Bronchial epithelial cell (primary cell): Measurements from ENCODE around the gene UFSP2. TPM values are rescaled to one million over a fixed set of nuclear protein-coding genes. Genes with fewer than 3 reads are reported as not detected.
A peak's percentile ranks its signal among the peaks of the same experiment; 100 is the strongest.
"Not testable (repeated sequence)": the region's sequence is repeated elsewhere in the genome, so short reads cannot be mapped to it uniquely, and the experiment has no call there.

Source experiments
- DNase-seq: peaks from one replicate; pipeline ENCODE4 v3.0.0-alpha.2; 2010; ENCODE audit warnings: low read depth
- FAIRE-seq: peaks from 2 replicates; lab custom pipeline; 2011; peaks lifted over from hg19 to GRCh38; lab: Jason Lieb, UNC
- H3K27me3 ChIP-seq: 2 replicates; pipeline ENCODE4 v1.5.1; 2011; ENCODE audit warnings: low read length; ENCODE audit not compliant: control insufficient read depth, insufficient read depth
- H3K36me3 ChIP-seq: 2 replicates; pipeline ENCODE4 v1.5.1; 2011; ENCODE audit warnings: low read length; ENCODE audit not compliant: control insufficient read depth, insufficient read depth
- H3K4me3 ChIP-seq: 2 replicates; pipeline ENCODE4 v1.5.1; 2011; ENCODE audit warnings: mild to moderate bottlenecking, low read depth, low read length, control low read depth
- CTCF ChIP-seq: IDR thresholded peaks from 2 replicates; pipeline ENCODE4 v1.5.1; 2011; ENCODE audit warnings: mild to moderate bottlenecking, moderate library complexity, low read length, control low read depth, inconsistent platforms; ENCODE audit not compliant: insufficient read depth, severe bottlenecking
- total RNA-seq: library from RNA; depleted of rRNA; stranded (reverse); fragments of >200 nt; gene quantifications from 2 replicates; pipeline ENCODE4 v1.2.1, GENCODE V29; 2014

UFSP2 gene
- total RNA-seq, 1 donor from 2014 or later, result 29.2 TPM

- TF ChIP-seq CTCF, result no peak
- DNase-seq, result no peak
Observed at GRCh38 chr4:185374027-185374426, 51.7 kb downstream of the UFSP2 start.

GRCh38 chr4:185371702-185372101, 54.1 kb downstream of the UFSP2 start:
- H3K36me3 ChIP-seq, result peaks cover 2% of the 10 kb centered on the region
- no peak for TF ChIP-seq CTCF
- no peak for FAIRE-seq
- H3K27me3 ChIP-seq, result no peaks in the 10 kb centered on the region
- no peak for DNase-seq
- no peak overlapping the region for H3K4me3 ChIP-seq

More at GRCh38 chr4:185374027-185374426, 51.7 kb downstream of the UFSP2 start:
- Histone ChIP-seq H3K27me3 (no peaks in the 10 kb centered on the region), H3K4me3 (no peak overlapping the region), H3K36me3 (peaks cover 2% of the 10 kb centered on the region)
- FAIRE-seq, result no peak

- H3K36me3 ChIP-seq, result peaks cover 2% of the 10 kb centered on the region
- FAIRE-seq (peak; percentile 32), DNase-seq (no peak)
- TF ChIP-seq CTCF, result no peak
- H3K4me3 ChIP-seq, result no peak overlapping the region
- no peaks in the 10 kb centered on the region for H3K27me3 ChIP-seq
Observed at GRCh38 chr4:185370268-185370949, 55.4 kb downstream of the UFSP2 start.

- DNase-seq (no peak), FAIRE-seq (no peak)
- Histone ChIP-seq H3K36me3 (peaks cover 2% of the 10 kb centered on the region), H3K4me3 (no peak overlapping the region), H3K27me3 (no peaks in the 10 kb centered on the region)
- TF ChIP-seq CTCF, result no peak
Observed at GRCh38 chr4:185369731-185370130, 56.0 kb downstream of the UFSP2 start.

GRCh38 chr4:185364886-185365285, 60.9 kb downstream of the UFSP2 start:
- DNase-seq (no peak), FAIRE-seq (no peak)
- H3K27me3 ChIP-seq, result no peaks in the 10 kb centered on the region
- H3K36me3 ChIP-seq, result no peaks in the 10 kb centered on the region
- no peak overlapping the region for H3K4me3 ChIP-seq
- no peak for TF ChIP-seq CTCF

GRCh38 chr4:185363251-185363650, 62.5 kb downstream of the UFSP2 start:
- TF ChIP-seq CTCF, result no peak
- no peak for DNase-seq
- FAIRE-seq, result no peak
- Histone ChIP-seq H3K4me3 (no peak overlapping the region), H3K27me3 (no peaks in the 10 kb centered on the region), H3K36me3 (no peaks in the 10 kb centered on the region)

- DNase-seq, result peak; percentile 41
- H3K36me3 ChIP-seq, FAIRE-seq, H3K27me3 ChIP-seq, H3K4me3 ChIP-seq: not testable (repeated sequence)
Observed at GRCh38 chr4:185362570-185362969, 63.2 kb downstream of the UFSP2 start.
